Measurements from ENCODE around the gene C1orf74. TPM values are rescaled to one million over a fixed set of nuclear protein-coding genes. Genes with fewer than 3 reads are reported as not detected.
"Not testable (repeated sequence)": the region's sequence is repeated elsewhere in the genome, so short reads cannot be mapped to it uniquely, and the experiment has no call there.

C1orf74 gene
- total RNA-seq, 6 donors from 2014 or later, result 0.89 to 3.2 (median 1.8) TPM

DNA sequence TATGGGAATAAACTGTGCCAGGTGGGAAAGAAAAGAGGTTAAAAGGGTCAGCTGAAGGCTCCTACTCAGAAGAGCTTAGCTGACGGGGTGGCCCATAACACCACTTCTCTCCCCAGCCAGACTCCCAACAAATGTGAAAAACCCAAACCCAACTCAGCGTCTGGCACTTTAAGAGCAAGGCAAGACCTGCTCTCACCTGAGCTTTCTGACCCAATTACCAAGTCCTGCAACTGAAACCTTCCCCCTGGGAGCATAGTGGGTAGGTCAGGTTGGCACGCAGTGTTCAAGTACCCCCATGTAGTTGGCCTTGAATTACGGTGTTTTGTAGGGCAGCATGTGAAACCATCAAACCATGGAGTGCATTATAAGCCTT is 18.4 kb upstream of the C1orf74 start:
- Histone ChIP-seq H3K4me1 (peaks cover 0 to 6% (median 0%) of the 10 kb centered on the region in 4 donors), H3K4me3 (no peak overlapping the region), H3K36me3 (no peaks in the 10 kb centered on the region), H3K9me3 (no peaks in the 10 kb centered on the region), H3K27me3 (no peaks in the 10 kb centered on the region), H3K27ac (no peak overlapping the region)
- no peak for ATAC-seq (ENCODE audit: low FRiP score in 2 of 2)
- 85% methylated on average over 4 of the region's 4 CpGs for WGBS, 2 donors
- DNase-seq, result no peak
- TF ChIP-seq, protein P1, sequence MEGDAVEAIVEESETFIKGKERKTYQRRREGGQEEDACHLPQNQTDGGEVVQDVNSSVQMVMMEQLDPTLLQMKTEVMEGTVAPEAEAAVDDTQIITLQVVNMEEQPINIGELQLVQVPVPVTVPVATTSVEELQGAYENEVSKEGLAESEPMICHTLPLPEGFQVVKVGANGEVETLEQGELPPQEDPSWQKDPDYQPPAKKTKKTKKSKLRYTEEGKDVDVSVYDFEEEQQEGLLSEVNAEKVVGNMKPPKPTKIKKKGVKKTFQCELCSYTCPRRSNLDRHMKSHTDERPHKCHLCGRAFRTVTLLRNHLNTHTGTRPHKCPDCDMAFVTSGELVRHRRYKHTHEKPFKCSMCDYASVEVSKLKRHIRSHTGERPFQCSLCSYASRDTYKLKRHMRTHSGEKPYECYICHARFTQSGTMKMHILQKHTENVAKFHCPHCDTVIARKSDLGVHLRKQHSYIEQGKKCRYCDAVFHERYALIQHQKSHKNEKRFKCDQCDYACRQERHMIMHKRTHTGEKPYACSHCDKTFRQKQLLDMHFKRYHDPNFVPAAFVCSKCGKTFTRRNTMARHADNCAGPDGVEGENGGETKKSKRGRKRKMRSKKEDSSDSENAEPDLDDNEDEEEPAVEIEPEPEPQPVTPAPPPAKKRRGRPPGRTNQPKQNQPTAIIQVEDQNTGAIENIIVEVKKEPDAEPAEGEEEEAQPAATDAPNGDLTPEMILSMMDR (IDR thresholded peaks at IDR 0.05), result no peak
- TF ChIP-seq EP300 (IDR thresholded peaks at IDR 0.05) (no peak), POLR2AphosphoS5 (IDR thresholded peaks at IDR 0.05) (no peak), POLR2A (IDR thresholded peaks at IDR 0.05) (no peak)

DNA sequence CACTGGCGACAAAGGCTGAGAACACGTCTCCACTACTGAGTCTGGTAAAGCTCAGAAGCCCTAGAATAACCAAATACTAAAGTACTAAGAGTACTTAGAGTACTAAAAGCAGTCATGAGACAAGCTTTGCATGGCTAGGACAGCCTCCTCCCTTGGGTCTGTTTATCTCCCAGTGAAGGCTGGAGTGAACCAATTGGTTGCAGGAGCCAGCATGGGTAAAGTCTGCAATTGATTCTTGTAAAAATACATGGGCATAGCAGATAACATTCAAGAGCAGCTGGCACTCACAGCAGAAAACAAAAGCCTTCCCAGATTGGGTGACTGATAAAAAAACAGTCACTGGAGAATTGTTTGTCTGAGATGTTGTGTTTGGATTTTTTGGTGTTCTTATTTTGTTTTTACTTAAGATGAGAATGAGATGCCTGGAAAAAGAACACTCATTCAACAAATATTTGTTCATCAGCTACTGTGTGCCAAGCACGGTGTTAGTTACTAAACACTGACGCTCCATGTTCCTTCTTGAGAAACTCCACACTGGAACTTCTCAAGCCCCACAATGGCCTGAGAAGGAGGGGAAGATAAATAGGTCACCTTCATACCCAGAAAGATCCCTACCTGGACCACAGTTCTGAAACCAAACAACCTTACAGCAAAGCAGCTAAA is 17.9 kb upstream of the C1orf74 start:
- TF ChIP-seq POLR2A (IDR thresholded peaks at IDR 0.05) (no peak), EP300 (IDR thresholded peaks at IDR 0.05) (no peak), POLR2AphosphoS5 (IDR thresholded peaks at IDR 0.05) (no peak)
- TF ChIP-seq, protein P1 (IDR thresholded peaks at IDR 0.05), result no peak
- Histone ChIP-seq H3K4me3 (no peak overlapping the region), H3K9me3 (no peaks in the 10 kb centered on the region), H3K27me3 (no peaks in the 10 kb centered on the region), H3K27ac (no peak overlapping the region), H3K4me1 (peaks cover 0 to 6% (median 0%) of the 10 kb centered on the region in 4 donors), H3K36me3 (no peaks in the 10 kb centered on the region)
- DNase-seq (no peak), ATAC-seq (ENCODE audit: low FRiP score in 2 of 2) (no peak)
- WGBS, 2 donors, result 75 to 81% methylated on average over 4 of the region's 4 CpGs

DNA sequence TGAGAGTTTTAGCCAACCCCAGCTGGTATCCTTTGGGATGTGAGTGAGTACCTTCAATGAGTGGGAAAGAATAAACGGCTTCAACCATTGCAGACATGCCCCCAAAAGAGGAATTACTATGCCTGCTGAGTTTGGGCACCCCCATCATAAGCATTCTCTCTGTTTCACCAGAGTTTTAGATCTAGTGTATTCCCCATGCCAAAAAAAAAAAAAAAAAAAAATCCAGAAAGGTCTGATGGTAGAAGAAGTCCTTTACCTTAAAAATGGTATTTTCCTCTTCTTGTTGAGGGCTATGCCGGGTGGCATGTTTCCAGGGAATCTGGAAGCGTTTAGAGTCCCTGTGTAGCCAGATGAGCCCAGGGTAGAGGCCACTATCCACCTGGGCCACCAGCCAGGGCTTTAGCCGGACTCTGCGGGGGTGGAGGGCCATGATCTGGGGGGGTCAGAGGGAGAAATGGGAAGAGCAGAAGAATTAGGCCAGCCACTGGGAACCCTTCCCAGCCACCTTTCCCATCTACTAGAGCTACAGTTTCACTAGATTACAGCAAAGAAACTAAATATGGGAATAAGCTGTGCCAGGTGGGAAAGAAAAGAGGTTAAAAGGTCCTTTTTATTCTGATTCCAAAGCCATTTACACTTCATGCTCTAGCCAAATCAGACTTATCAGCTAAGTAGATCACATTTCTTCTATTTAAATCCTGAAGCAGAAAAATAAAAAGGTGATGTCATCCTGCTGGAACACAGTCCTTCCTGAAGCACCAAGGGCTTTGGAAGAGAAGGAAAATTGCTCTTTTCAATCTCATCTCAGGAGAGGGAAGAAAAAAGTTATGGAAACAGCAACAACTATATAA is 16.9 kb upstream of the C1orf74 start:
- peaks cover 0 to 3% (median 0%) of the 10 kb centered on the region in 4 donors for H3K4me1 ChIP-seq
- H3K9me3 ChIP-seq, result no peaks in the 10 kb centered on the region
- 74 to 90% methylated on average over 5 of the region's 5 CpGs for WGBS, 2 donors
- H3K36me3 ChIP-seq, result no peaks in the 10 kb centered on the region
- ATAC-seq (ENCODE audit: low FRiP score in 2 of 2) (no peak), DNase-seq (no peak)
- H3K27ac ChIP-seq, result no peak overlapping the region
- no peak for TF ChIP-seq POLR2AphosphoS5 (IDR thresholded peaks at IDR 0.05)
- no peak for TF ChIP-seq EP300 (IDR thresholded peaks at IDR 0.05)
- TF ChIP-seq, protein P1 (IDR thresholded peaks at IDR 0.05), result no peak
- no peak for TF ChIP-seq POLR2A (IDR thresholded peaks at IDR 0.05)
- no peaks in the 10 kb centered on the region for H3K27me3 ChIP-seq
- no peak overlapping the region for H3K4me3 ChIP-seq

DNA sequence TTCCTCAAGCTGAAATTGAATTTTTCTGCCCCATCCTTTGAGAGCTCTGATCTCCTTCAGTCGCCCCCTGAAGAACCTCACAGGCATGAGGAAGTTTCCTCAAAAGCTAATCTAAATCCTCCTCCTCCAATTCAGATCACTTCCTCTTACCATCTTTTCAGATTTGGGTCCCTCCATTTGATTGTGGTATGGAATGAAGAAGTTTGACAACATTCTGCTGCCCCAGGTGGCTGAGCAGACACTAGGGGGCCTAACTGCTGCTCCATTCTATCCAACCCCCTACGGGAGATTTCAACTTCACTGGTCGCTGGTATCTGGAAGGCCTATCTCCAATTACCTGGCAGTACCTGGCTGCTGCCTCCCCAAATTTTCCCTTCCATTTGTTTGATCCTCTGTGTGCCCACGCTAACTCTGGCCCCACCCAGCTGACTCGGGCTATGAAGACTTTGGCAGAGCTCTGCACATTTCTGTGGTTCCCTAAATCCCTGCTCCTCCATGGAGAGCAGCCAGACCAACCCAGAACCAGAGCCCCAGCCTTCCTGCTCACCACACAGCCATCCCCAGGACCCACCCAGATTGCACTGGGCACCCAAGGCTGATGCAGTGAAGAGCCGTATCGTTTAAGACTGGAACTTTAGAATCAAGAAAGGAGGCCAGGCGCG is 13.8 kb upstream of the C1orf74 start:
- H3K9me3 ChIP-seq, result no peaks in the 10 kb centered on the region
- no peaks in the 10 kb centered on the region for H3K27me3 ChIP-seq
- DNase-seq, result no peak
- no peak for TF ChIP-seq POLR2AphosphoS5 (IDR thresholded peaks at IDR 0.05)
- no peak for TF ChIP-seq POLR2A (IDR thresholded peaks at IDR 0.05)
- TF ChIP-seq, protein P1 (IDR thresholded peaks at IDR 0.05), result no peak
- ATAC-seq (ENCODE audit: low FRiP score in 2 of 2), result no peak
- 81 to 87% methylated on average over 9 of the region's 9 CpGs for WGBS, 2 donors
- no peak overlapping the region for H3K4me3 ChIP-seq
- no peak overlapping the region for H3K27ac ChIP-seq
- H3K4me1 ChIP-seq, result no peaks in the 10 kb centered on the region
- H3K36me3 ChIP-seq, result peaks cover 0 to 5% (median 2%) of the 10 kb centered on the region in 4 donors

DNA sequence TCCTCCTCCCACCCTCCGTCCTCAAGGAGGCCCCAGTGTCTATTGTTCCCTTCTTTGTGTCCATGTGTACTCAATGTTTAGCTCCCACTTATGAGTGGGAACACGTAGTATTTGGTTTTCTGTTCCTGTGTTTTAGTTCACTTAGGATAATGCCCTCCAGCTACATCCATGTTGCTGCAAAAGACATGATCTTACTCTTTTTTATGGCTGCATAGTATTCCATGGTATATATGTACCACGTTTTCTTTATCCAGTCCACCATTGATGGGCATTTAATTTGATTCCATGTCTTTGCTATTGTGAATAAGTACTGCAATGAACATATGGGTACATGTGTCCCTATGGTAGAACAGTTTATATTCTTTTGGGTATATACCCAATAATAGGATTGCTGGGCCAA is 9.4 kb upstream of the C1orf74 start:
- H3K27ac ChIP-seq; H3K27me3 ChIP-seq; H3K9me3 ChIP-seq; H3K4me1 ChIP-seq; H3K4me3 ChIP-seq; ATAC-seq (ENCODE audit: low FRiP score in 2 of 2); DNase-seq: not testable (repeated sequence)
- peaks cover 0 to 15% (median 4%) of the 10 kb centered on the region in 4 donors for H3K36me3 ChIP-seq
- 88 to 89% methylated on average over 3 of the region's 3 CpGs for WGBS, 2 donors
